ENCODE measurements around the gene WDR81. TPM values are rescaled to one million over a fixed set of nuclear protein-coding genes. Genes with fewer than 3 reads are reported as not detected.

Gene WDR81
- total RNA-seq, 4 donors from 2014 or later, result 26.1 to 73.7 (median 35.7) TPM

GRCh38 chr17:1786708-1787107, 62.2 kb downstream of the WDR81 start:
- Histone ChIP-seq H3K27ac (peak overlapping the region; percentile 83 to 94 (median 90)), H3K4me3 (no peak overlapping the region), H3K4me1 (peaks cover 6 to 61% (median 31%) of the 10 kb centered on the region in 4 donors), H3K36me3 (peaks cover 0 to 4% (median 0%) of the 10 kb centered on the region in 4 donors), H3K9me3 (no peaks in the 10 kb centered on the region), H3K27me3 (no peaks in the 10 kb centered on the region)
- intact Hi-C loops (cut with DNase I; ENCODE audit: low total_unique reads) (no loop called here), in situ Hi-C loops (cut with MboI; ENCODE audit: low pct_ligation_motif_present in 1 of 4, low pct_unique_long_range_greater_than_20kb in 1 of 4, low sequenced_read_pairs in 3 of 4) (loop anchor here in 2 of 4 donors (10.0 kb wide), 1 partner anchor 62 kb away; the partner anchor contains the start of gene WDR81 (in 2 of the 2))
- WGBS, 2 donors (ENCODE audit: low coverage in 1 of 2), result 75 to 78% methylated on average over 2 to 7 of the region's 7 CpGs
- TF ChIP-seq EP300 (IDR thresholded peaks at IDR 0.05; ENCODE audit: low read depth), result no peak
- TF ChIP-seq, protein P1, sequence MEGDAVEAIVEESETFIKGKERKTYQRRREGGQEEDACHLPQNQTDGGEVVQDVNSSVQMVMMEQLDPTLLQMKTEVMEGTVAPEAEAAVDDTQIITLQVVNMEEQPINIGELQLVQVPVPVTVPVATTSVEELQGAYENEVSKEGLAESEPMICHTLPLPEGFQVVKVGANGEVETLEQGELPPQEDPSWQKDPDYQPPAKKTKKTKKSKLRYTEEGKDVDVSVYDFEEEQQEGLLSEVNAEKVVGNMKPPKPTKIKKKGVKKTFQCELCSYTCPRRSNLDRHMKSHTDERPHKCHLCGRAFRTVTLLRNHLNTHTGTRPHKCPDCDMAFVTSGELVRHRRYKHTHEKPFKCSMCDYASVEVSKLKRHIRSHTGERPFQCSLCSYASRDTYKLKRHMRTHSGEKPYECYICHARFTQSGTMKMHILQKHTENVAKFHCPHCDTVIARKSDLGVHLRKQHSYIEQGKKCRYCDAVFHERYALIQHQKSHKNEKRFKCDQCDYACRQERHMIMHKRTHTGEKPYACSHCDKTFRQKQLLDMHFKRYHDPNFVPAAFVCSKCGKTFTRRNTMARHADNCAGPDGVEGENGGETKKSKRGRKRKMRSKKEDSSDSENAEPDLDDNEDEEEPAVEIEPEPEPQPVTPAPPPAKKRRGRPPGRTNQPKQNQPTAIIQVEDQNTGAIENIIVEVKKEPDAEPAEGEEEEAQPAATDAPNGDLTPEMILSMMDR (IDR thresholded peaks at IDR 0.05), result no peak
- TF ChIP-seq POLR2AphosphoS5 (IDR thresholded peaks at IDR 0.05), result no peak
- TF ChIP-seq POLR2A (IDR thresholded peaks at IDR 0.05), result no peak
- no peak for DNase-seq

DNA sequence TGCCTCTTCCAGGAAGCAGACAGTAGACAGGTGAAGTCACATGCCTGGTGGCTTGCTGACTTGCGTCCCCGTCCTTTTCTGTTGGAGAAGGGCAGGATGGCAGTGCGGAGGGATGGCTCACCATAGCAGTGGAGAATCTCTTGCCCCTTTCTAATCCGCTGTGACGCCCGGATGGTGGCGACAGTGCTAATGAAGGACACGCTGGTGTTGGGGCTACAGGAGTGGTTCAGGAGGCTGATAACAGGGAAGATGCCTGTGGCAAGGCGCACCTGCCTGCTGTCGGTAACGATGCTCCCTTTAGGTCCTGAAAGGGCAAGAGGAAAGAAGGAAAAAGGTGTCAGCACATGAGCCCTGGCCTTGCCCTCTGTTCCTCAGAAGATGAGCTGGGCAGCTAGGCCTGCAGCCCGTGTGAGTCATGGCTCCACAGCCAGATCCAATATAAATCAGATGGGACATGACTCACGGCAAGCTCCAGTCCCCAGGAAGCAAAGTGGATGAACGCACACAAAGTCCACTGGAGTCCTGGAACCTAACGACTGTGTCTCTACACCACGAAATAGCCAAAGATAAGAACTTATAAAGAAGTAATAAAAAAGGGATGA, 62.9 kb downstream of the WDR81 start:
- Histone ChIP-seq H3K27ac (peak overlapping the region; percentile 83 to 94 (median 90)), H3K9me3 (no peaks in the 10 kb centered on the region), H3K4me1 (peaks cover 6 to 54% (median 29%) of the 10 kb centered on the region in 4 donors), H3K36me3 (peaks cover 0 to 4% (median 0%) of the 10 kb centered on the region in 4 donors), H3K27me3 (no peaks in the 10 kb centered on the region), H3K4me3 (no peak overlapping the region)
- 73 to 77% methylated on average over 7 to 16 of the region's 16 CpGs for WGBS, 2 donors (ENCODE audit: low coverage in 1 of 2)
- intact Hi-C loops (cut with DNase I; ENCODE audit: low total_unique reads), result no loop called here
- TF ChIP-seq POLR2AphosphoS5 (IDR thresholded peaks at IDR 0.05) (peak; percentile 61 to 87 (median 78)), POLR2A (IDR thresholded peaks at IDR 0.05) (peak; percentile 47)
- TF ChIP-seq, protein P1 (IDR thresholded peaks at IDR 0.05), result no peak
- in situ Hi-C loops (cut with MboI; ENCODE audit: low pct_ligation_motif_present in 1 of 4, low pct_unique_long_range_greater_than_20kb in 1 of 4, low sequenced_read_pairs in 3 of 4), result loop anchor here in 2 of 4 donors (10.0 kb wide), 1 partner anchor 63 kb away; the partner anchor contains the start of gene WDR81 (in 2 of the 2)
- peak; percentile 78 for DNase-seq

Other genes starting within 250 kb of the WDR81 start
- gene MYO1C, start 232.0 kb upstream of the WDR81 start, total RNA-seq, result 100 to 1,000 TPM; 163 to 456 (median 219) TPM
- gene INPP5K, start 208.1 kb upstream of the WDR81 start, total RNA-seq, result 100 to 1,000 TPM in 1 of 4 donors, 10 to 100 TPM in 3; 10.9 to 114 (median 81.9) TPM
- 10 to 100 TPM; 15.3 to 50.2 (median 32.7) TPM for gene PITPNA, start 161.9 kb upstream of the WDR81 start, total RNA-seq
- 10 to 100 TPM in 2 of 4 donors, 1 to 10 TPM in 2; 3.7 to 98.9 (median 12.3) TPM for gene SLC43A2, start 95.9 kb upstream of the WDR81 start, total RNA-seq
- 10 to 100 TPM; 11.2 to 63.2 (median 16.3) TPM for gene SCARF1, start 79.0 kb upstream of the WDR81 start, total RNA-seq
- 100 to 1,000 TPM in 2 of 4 donors, 10 to 100 TPM in 2; 59.3 to 185 (median 108) TPM for gene RILP, start 74.8 kb upstream of the WDR81 start, total RNA-seq
- gene PRPF8, start 39.8 kb upstream of the WDR81 start, total RNA-seq, result 100 to 1,000 TPM; 155 to 410 (median 169) TPM
- 10 to 100 TPM; 21.6 to 48.6 (median 31.5) TPM for gene TLCD2, start 14.3 kb upstream of the WDR81 start, total RNA-seq
- 10 to 100 TPM in 1 of 4 donors, 1 to 10 TPM in 2, not detected in 1; 3.2 to 10.5 (median 3.4) TPM for gene SERPINF2, start 18.2 kb downstream of the WDR81 start, total RNA-seq
- gene SERPINF1, start 37.4 kb downstream of the WDR81 start, total RNA-seq, result 100 to 1,000 TPM in 3 of 4 donors, 10 to 100 TPM in 1; 88.3 to 340 (median 114) TPM
- 10 to 100 TPM in 2 of 4 donors, 1 to 10 TPM in 2; 4.1 to 14.8 (median 9.0) TPM for gene SMYD4, start 105.2 kb downstream of the WDR81 start, total RNA-seq
- gene RPA1, start 105.3 kb downstream of the WDR81 start, total RNA-seq, result 100 to 1,000 TPM in 1 of 4 donors, 10 to 100 TPM in 2, 1 to 10 TPM in 1; 6.4 to 160 (median 23.9) TPM

All from transverse colon (tissue), 4 donors.